Thyroid gland (tissue), 4 donors: ENCODE results near the gene VAMP5. TPM values are rescaled to one million over a fixed set of nuclear protein-coding genes. Genes with fewer than 3 reads are reported as not detected.

Source experiments
- DNase-seq, 2 donors: peaks; one replicate each; pipeline ENCODE4 v3.0.0-alpha.2; 2019
- H3K27ac ChIP-seq, 3 donors: fragments of 200-600 bp; sonication (generic); 1 replicate in 2 of 3; 2 replicates in 1 of 3; pipeline ENCODE4 v1.5.1; 2016 to 2019; ENCODE audit warnings: mild to moderate bottlenecking in 1 of 3, moderate library complexity in 1 of 3
- H3K27me3 ChIP-seq: fragments of 200-600 bp; sonication (generic); one replicate; pipeline ENCODE4 v1.5.1; 2019
- H3K36me3 ChIP-seq, 2 donors: fragments of 200-600 bp; sonication (generic); one replicate each; pipeline ENCODE4 v1.5.1; 2016 to 2019
- H3K4me1 ChIP-seq, 2 donors: fragments of 200-600 bp; sonication (generic); one replicate each; pipeline ENCODE4 v1.5.1; 2017 to 2019
- H3K4me3 ChIP-seq, 3 donors: fragments of 200-600 bp; sonication (generic); replicated peaks in 1 of 3; 1 replicate in 2 of 3; 2 replicates in 1 of 3; pipeline ENCODE4 v1.5.1; 2016; ENCODE audit warnings: mild to moderate bottlenecking in 1 of 3
- H3K9me3 ChIP-seq: fragments of 200-600 bp; sonication (generic); one replicate; pipeline ENCODE4 v1.5.1; 2017
- POLR2A ChIP-seq, 2 donors: fragments of 450-650 bp; IDR thresholded peaks; one replicate each; pipeline ENCODE4 v1.6.1; 2017; ENCODE audit warnings: antibody characterized with exemption in 2 of 2, mild to moderate bottlenecking in 2 of 2, moderate library complexity in 1 of 2
- WGBS, 2 donors: methylation state at CpG; one replicate each; pipeline ENCODE4 v1.1.5; 2017; 5-methylcytosine and 5-hydroxymethylcytosine counted together
- intact Hi-C: fragments of 100-400 bp; cut with DNase I; formaldehyde crosslinking; loops from one replicate; pipeline ENCODE4 v1.15.1; 2023
- small RNA-seq: library from RNA; depleted of rRNA; stranded (forward); fragments of <200 nt; gene quantifications from one replicate; pipeline ENCODE3, GENCODE V24; 2016
- total RNA-seq, 4 donors: library from RNA; depleted of rRNA; stranded (reverse); fragments of >200 nt; gene quantifications; one replicate each; pipeline ENCODE4 v1.2.3, GENCODE V29; 2016
- TF ChIP-seq, protein P1 (sequence below), 6 experiments: fragments of 200-600 bp in 3 of 6; fragments of 450-650 bp in 3 of 6; sonication (generic) in 3 of 6; IDR thresholded peaks; one replicate each; pipeline ENCODE4 v1.5.1; 2016 to 2019; ENCODE audit warnings: antibody characterized with exemption in 6 of 6, mild to moderate bottlenecking in 2 of 6, inconsistent platforms in 1 of 6, moderate library complexity in 1 of 6

VAMP5 gene
- total RNA-seq, 4 donors from 2014 or later: 13.6 to 41.3 (median 20.7) TPM

DNA sequence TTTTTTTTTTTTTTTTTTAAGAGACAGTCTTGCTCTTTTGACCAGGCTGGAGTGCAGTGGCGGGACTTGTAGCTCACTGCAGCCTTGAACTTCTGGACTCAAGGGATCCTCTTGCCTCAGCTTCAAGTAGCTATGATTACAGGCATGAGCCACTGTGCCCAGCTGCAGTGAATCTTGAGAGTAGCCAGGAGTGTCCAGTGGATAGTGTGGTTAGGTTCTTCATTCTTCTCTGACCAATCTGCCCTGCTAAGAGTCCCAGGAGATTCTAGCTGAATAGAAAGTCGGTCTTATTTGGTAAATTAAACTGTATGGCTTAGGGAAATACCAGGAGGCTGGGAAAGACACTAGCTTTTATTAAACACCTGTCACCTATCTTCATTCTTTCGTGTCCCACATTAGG lies 47.1 kb downstream of the VAMP5 start:
- intact Hi-C loops: loop anchor here (10.0 kb wide), 2 partner anchors 183 to 463 kb away; no protein-coding TSS in a partner anchor
- 84 to 93% methylated on average over 3 of the region's 3 CpGs for WGBS, 2 donors
- Histone ChIP-seq H3K9me3 (no peaks in the 10 kb centered on the region), H3K27me3 (no peaks in the 10 kb centered on the region), H3K27ac (no peak overlapping the region), H3K36me3 (peaks cover 53 to 72% of the 10 kb centered on the region in 2 donors), H3K4me3 (no peak overlapping the region), H3K4me1 (no peaks in the 10 kb centered on the region)
- TF ChIP-seq, protein P1, sequence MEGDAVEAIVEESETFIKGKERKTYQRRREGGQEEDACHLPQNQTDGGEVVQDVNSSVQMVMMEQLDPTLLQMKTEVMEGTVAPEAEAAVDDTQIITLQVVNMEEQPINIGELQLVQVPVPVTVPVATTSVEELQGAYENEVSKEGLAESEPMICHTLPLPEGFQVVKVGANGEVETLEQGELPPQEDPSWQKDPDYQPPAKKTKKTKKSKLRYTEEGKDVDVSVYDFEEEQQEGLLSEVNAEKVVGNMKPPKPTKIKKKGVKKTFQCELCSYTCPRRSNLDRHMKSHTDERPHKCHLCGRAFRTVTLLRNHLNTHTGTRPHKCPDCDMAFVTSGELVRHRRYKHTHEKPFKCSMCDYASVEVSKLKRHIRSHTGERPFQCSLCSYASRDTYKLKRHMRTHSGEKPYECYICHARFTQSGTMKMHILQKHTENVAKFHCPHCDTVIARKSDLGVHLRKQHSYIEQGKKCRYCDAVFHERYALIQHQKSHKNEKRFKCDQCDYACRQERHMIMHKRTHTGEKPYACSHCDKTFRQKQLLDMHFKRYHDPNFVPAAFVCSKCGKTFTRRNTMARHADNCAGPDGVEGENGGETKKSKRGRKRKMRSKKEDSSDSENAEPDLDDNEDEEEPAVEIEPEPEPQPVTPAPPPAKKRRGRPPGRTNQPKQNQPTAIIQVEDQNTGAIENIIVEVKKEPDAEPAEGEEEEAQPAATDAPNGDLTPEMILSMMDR (IDR thresholded peaks at IDR 0.05): no peak
- no peak for TF ChIP-seq POLR2A (IDR thresholded peaks at IDR 0.05)
- no peak for DNase-seq

DNA sequence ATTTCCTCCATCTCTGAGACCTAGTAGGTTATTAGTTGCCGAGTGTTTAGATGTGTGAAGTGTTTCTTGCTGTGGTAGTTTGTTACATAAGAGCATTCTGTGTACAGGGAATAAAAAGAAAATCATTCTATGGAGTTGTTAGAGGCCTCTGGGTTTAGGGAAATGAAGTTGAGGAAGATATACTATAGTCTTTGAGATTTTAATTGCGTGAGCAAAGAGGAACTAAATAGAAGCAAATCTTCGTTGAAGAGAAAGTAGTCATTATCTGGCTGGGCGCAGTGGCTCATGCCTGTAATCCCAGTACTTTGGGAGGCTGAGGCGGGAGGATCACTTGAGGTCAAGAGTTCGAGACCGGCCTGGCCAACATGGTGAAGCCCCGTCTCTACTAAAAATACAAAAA lies 50.8 kb downstream of the VAMP5 start:
- no peak for DNase-seq
- H3K4me3 ChIP-seq: no peak overlapping the region
- H3K9me3 ChIP-seq: no peaks in the 10 kb centered on the region
- no peak overlapping the region for H3K27ac ChIP-seq
- 92 to 94% methylated on average over 8 of the region's 8 CpGs for WGBS, 2 donors
- H3K4me1 ChIP-seq: peaks cover 0 to 6% of the 10 kb centered on the region in 2 donors
- H3K27me3 ChIP-seq: no peaks in the 10 kb centered on the region
- TF ChIP-seq POLR2A (IDR thresholded peaks at IDR 0.05): no peak
- TF ChIP-seq, protein P1 (IDR thresholded peaks at IDR 0.05): no peak
- intact Hi-C loops: loop anchor here (10.0 kb wide), 2 partner anchors 180 to 460 kb away; no protein-coding TSS in a partner anchor
- peaks cover 64 to 74% of the 10 kb centered on the region in 2 donors for H3K36me3 ChIP-seq

DNA sequence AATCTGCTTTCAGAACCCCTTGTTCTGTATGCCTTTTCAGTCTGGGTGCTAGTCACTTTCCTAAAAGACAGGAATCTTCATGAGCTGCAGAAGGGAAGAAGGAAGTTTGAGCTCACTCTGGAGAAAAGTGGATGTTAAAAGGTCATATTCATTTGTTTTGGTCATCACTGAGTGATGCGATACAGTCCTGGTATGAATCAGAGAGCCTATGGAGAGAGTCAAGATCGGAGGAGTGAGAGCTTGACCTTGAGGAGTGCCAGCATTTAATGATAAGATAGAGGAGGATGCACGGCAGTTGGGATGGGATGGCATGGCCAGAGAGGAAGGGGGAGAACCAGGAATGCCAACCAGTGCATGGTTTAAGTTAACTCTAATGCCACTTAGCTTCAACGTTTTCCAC lies 51.4 kb downstream of the VAMP5 start:
- Histone ChIP-seq H3K27ac (no peak overlapping the region), H3K4me3 (no peak overlapping the region), H3K36me3 (peaks cover 71 to 75% of the 10 kb centered on the region in 2 donors), H3K27me3 (no peaks in the 10 kb centered on the region), H3K9me3 (no peaks in the 10 kb centered on the region), H3K4me1 (peaks cover 0 to 6% of the 10 kb centered on the region in 2 donors)
- intact Hi-C loops: loop anchor here (10.0 kb wide), 2 partner anchors 179 to 459 kb away; no protein-coding TSS in a partner anchor
- no peak for TF ChIP-seq POLR2A (IDR thresholded peaks at IDR 0.05)
- TF ChIP-seq, protein P1 (IDR thresholded peaks at IDR 0.05): no peak
- 79 to 85% methylated on average over 4 of the region's 4 CpGs for WGBS, 2 donors
- DNase-seq: no peak

DNA sequence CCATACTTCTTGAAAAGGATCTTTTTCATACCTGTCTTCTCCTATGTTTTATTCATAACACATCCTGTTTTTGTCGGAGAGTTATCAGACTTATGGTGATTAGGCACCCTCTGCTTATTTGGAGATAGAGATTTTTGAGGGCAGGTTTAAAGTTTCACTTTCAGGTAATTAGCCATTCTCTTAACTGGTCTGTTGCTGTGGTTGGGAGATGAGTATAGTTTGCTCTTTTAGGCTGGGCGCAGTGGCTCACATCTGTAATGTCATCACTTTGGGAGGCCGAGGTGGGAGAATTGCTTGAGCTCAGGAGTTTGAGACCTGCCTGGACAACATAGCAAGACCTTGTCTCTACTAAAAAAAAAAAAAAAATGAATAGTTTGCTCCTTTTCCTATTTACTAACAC lies 58.5 kb downstream of the VAMP5 start:
- H3K27me3 ChIP-seq: no peaks in the 10 kb centered on the region
- H3K36me3 ChIP-seq: peaks cover 77 to 92% of the 10 kb centered on the region in 2 donors
- H3K27ac ChIP-seq: no peak overlapping the region
- TF ChIP-seq, protein P1 (IDR thresholded peaks at IDR 0.05): no peak
- TF ChIP-seq POLR2A (IDR thresholded peaks at IDR 0.05): no peak
- H3K9me3 ChIP-seq: no peaks in the 10 kb centered on the region
- no peak for DNase-seq
- 71 to 93% methylated on average over 3 of the region's 3 CpGs for WGBS, 2 donors
- H3K4me1 ChIP-seq: peaks cover 0 to 2% of the 10 kb centered on the region in 2 donors
- intact Hi-C loops: no loop called here
- H3K4me3 ChIP-seq: no peak overlapping the region

Small RNAs within 50 kb of the gene (small RNA-seq; reads per million reads assigned to genes)
- gene RN7SL126P: not detected

Other genes with a start within 250 kb of the VAMP5 start
- 100 to 1,000 TPM in 3 of 4 donors, 10 to 100 TPM in 1; 88.2 to 253 (median 182) TPM for gene RETSAT, start 229.9 kb upstream of the VAMP5 start, total RNA-seq
- gene ELMOD3, start 229.7 kb upstream of the VAMP5 start, total RNA-seq: 10 to 100 TPM; 23.4 to 34.5 (median 31.4) TPM
- gene CAPG, start 174.1 kb upstream of the VAMP5 start, total RNA-seq: 100 to 1,000 TPM; 155 to 257 (median 225) TPM
- 1 to 10 TPM; 1.6 to 9.0 (median 4.1) TPM for gene SH2D6, start 165.7 kb upstream of the VAMP5 start, total RNA-seq
- 100 to 1,000 TPM; 303 to 511 (median 354) TPM for gene MAT2A, start 45.3 kb upstream of the VAMP5 start, total RNA-seq
- 10 to 100 TPM; 39.5 to 81.9 (median 51.6) TPM for gene GGCX, start 22.9 kb upstream of the VAMP5 start, total RNA-seq
- 100 to 1,000 TPM in 3 of 4 donors, 10 to 100 TPM in 1; 89.6 to 171 (median 121) TPM for gene VAMP8, start 6.8 kb upstream of the VAMP5 start, total RNA-seq
- gene RNF181, start 11.3 kb downstream of the VAMP5 start, total RNA-seq: 100 to 1,000 TPM in 3 of 4 donors, 10 to 100 TPM in 1; 86.9 to 202 (median 168) TPM
- gene TMEM150A, start 18.3 kb downstream of the VAMP5 start, total RNA-seq: 10 to 100 TPM in 3 of 4 donors, 1 to 10 TPM in 1; 8.9 to 25.2 (median 21.9) TPM
- 10 to 100 TPM; 24.0 to 30.1 (median 25.8) TPM for gene C2orf68, start 27.6 kb downstream of the VAMP5 start, total RNA-seq
- 100 to 1,000 TPM in 2 of 4 donors, 10 to 100 TPM in 2; 60.5 to 201 (median 99.4) TPM for gene USP39, start 31.8 kb downstream of the VAMP5 start, total RNA-seq
- 100 to 1,000 TPM in 2 of 4 donors, 10 to 100 TPM in 2; 24.8 to 323 (median 116) TPM for gene SFTPB, start 83.8 kb downstream of the VAMP5 start, total RNA-seq
- 1 to 10 TPM in 1 of 4 donors, under 1 TPM in 2, not detected in 1; 0.22 to 3.6 (median 0.63) TPM for gene GNLY, start 109.9 kb downstream of the VAMP5 start, total RNA-seq
- 100 to 1,000 TPM in 2 of 4 donors, 10 to 100 TPM in 2; 82.8 to 260 (median 167) TPM for gene ATOH8, start 169.6 kb downstream of the VAMP5 start, total RNA-seq